RWPE2 (cell line): Measurements from ENCODE around the gene GRAMD1B.

ENCODE experiments used
- ATAC-seq: fragments of 200-7000 bp; cut with Tn5 transposase; 3 replicates; pipeline ENCODE4 v1.9.1; 2021; ENCODE audit warnings: low read depth
- DNase-seq: peaks from one replicate; pipeline ENCODE4 v3.0.0-alpha.2; 2020; ENCODE audit warnings: low spot score
- H3K27ac ChIP-seq: fragments of 450-650 bp; 2 replicates; pipeline ENCODE4 v1.5.1; 2017; ENCODE audit warnings: mild to moderate bottlenecking; ENCODE audit not compliant: poor library complexity, severe bottlenecking
- H3K27me3 ChIP-seq: fragments of 250-450 bp; sonication (Bioruptor Pico); 2 replicates; pipeline ENCODE4 v1.5.1; 2021; ENCODE audit warnings: mild to moderate bottlenecking, moderate library complexity; ENCODE audit not compliant: insufficient read depth, poor library complexity, severe bottlenecking
- H3K36me3 ChIP-seq: fragments of 250-450 bp; sonication (Bioruptor Pico); 2 replicates; pipeline ENCODE4 v1.5.1; 2020; ENCODE audit warnings: low read depth, mild to moderate bottlenecking, moderate library complexity
- H3K4me1 ChIP-seq: fragments of 250-450 bp; sonication (Bioruptor Pico); 2 replicates; pipeline ENCODE4 v1.5.1; 2021; ENCODE audit warnings: mild to moderate bottlenecking, moderate library complexity; ENCODE audit not compliant: insufficient read depth, poor library complexity, severe bottlenecking
- H3K4me3 ChIP-seq: fragments of 250-450 bp; sonication (Bioruptor Pico); 2 replicates; pipeline ENCODE4 v1.5.1; 2021; ENCODE audit warnings: mild to moderate bottlenecking, moderate library complexity; ENCODE audit not compliant: severe bottlenecking
- H3K9me3 ChIP-seq: fragments of 250-450 bp; sonication (Bioruptor Pico); 2 replicates; pipeline ENCODE4 v1.5.1; 2021; ENCODE audit warnings: mild to moderate bottlenecking, moderate library complexity; ENCODE audit not compliant: severe bottlenecking
- CTCF ChIP-seq: fragments of 450-650 bp; IDR thresholded peaks from one replicate; pipeline ENCODE4 v1.5.1; 2017; ENCODE audit warnings: mild to moderate bottlenecking, moderate library complexity; ENCODE audit not compliant: poor library complexity, severe bottlenecking

Gene GRAMD1B

GRCh38 chr11:123578778-123579481 lies 148.9 kb downstream of the GRAMD1B start:
- no peak overlapping the region for H3K27ac ChIP-seq
- no peaks in the 10 kb centered on the region for H3K27me3 ChIP-seq
- no peak overlapping the region for H3K4me3 ChIP-seq
- no peaks in the 10 kb centered on the region for H3K9me3 ChIP-seq
- DNase-seq (no peak), ATAC-seq (no peak)
- no peaks in the 10 kb centered on the region for H3K4me1 ChIP-seq
- TF ChIP-seq CTCF: no peak
- H3K36me3 ChIP-seq: no peaks in the 10 kb centered on the region

GRCh38 chr11:123579482-123579812 lies 149.4 kb downstream of the GRAMD1B start:
- ATAC-seq: no peak
- Histone ChIP-seq H3K36me3 (no peaks in the 10 kb centered on the region), H3K27me3 (no peaks in the 10 kb centered on the region), H3K27ac (no peak overlapping the region), H3K4me1 (no peaks in the 10 kb centered on the region), H3K4me3 (no peak overlapping the region), H3K9me3 (no peaks in the 10 kb centered on the region)
- DNase-seq: no peak
- TF ChIP-seq CTCF: no peak

- Histone ChIP-seq H3K4me3 (no peak overlapping the region), H3K9me3 (no peaks in the 10 kb centered on the region), H3K27me3 (no peaks in the 10 kb centered on the region), H3K36me3 (no peaks in the 10 kb centered on the region), H3K27ac (no peak overlapping the region), H3K4me1 (no peaks in the 10 kb centered on the region)
- TF ChIP-seq CTCF: no peak
- no peak for ATAC-seq
- no peak for DNase-seq
These were observed 150.1 kb downstream of the GRAMD1B start for GRCh38 chr11:123580137-123580536.

GRCh38 chr11:123580557-123581275 lies 150.6 kb downstream of the GRAMD1B start:
- ATAC-seq (peak; percentile 77), DNase-seq (no peak)
- Histone ChIP-seq H3K36me3 (no peaks in the 10 kb centered on the region), H3K4me1 (no peaks in the 10 kb centered on the region), H3K4me3 (no peak overlapping the region), H3K27me3 (no peaks in the 10 kb centered on the region), H3K27ac (no peak overlapping the region), H3K9me3 (no peaks in the 10 kb centered on the region)
- TF ChIP-seq CTCF: peak; percentile 95

GRCh38 chr11:123581651-123582399 lies 151.8 kb downstream of the GRAMD1B start:
- ATAC-seq: no peak
- no peak for TF ChIP-seq CTCF

More at GRCh38 chr11:123581651-123582399, 151.8 kb downstream of the GRAMD1B start:
- Histone ChIP-seq H3K27me3 (no peaks in the 10 kb centered on the region), H3K36me3 (no peaks in the 10 kb centered on the region), H3K9me3 (no peaks in the 10 kb centered on the region), H3K4me1 (no peaks in the 10 kb centered on the region), H3K27ac (no peak overlapping the region), H3K4me3 (no peak overlapping the region)
- no peak for DNase-seq
